Stimulated activated CD4-positive, alpha-beta T cell treated with anti-CD3 and anti-CD28 coated beads, TNF-alpha, amount 100 ng/mL, for 48 hours (primary cell): ENCODE measurements around the gene AACS.
"Not testable (repeated sequence)": the region's sequence is repeated elsewhere in the genome, so short reads cannot be mapped to it uniquely, and the experiment has no call there.

Source experiments
- DNase-seq, 3 donors: peaks; one replicate each; pipeline ENCODE4 v3.0.0-alpha.2; 2020; ENCODE audit warnings: low read depth in 3 of 3

Gene AACS

GRCh38 chr12:125065021-125065918, at the start of gene AACS:
Gene AACS, plus strand, starts transcription at chr12:125065435. Its CDS starts 150 bp downstream, at chr12:125065585.
- DNase-seq, result peak; percentile 48 to 78 (median 64)

- no peak for DNase-seq
These were observed 49.4 kb upstream of the AACS start for GRCh38 chr12:125015680-125016310.

DNA sequence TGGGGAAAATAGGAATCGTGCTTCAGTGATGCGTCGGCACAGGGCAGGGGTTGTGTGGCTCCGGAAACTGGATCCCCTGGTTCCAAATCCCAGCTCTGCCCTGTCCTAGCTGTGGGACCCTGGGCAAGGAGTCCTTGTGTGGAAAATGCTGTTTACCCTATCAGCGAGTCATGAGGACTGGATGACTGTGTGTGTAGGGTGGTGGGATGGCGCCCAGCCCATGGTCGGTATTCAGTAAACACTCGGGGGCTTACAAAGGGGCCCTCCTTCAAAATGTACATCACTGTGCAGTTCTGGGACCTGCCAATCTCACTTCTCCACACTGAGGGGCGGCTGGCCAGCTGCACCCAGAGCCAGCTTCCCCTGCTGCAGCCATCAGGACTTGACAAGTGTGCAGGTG, 47.4 kb upstream of the AACS start:
- no peak for DNase-seq

DNA sequence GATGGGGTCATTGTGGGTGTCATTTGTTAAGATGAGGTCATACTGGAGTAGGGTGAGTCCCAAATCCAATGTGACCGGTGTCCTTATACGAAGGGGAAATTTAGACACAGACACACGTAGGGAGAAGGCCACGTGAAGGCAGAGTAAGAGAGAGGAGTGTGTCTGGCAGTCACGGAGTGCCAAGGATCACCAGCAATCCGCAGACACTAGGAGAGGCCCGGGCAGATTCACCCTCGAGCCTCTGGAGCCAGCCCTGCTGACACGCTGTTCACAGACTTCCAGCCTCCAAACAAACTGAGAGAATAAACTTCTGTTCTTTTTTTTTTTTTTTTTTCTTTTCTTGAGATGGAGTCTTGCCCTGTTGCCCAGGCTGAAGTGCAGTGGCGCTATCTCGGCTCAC, 46.9 kb upstream of the AACS start:
- no peak for DNase-seq

- no peak for DNase-seq
These were observed 44.1 kb upstream of the AACS start for GRCh38 chr12:125021096-125021495.

GRCh38 chr12:125021771-125022170, 43.5 kb upstream of the AACS start:
- DNase-seq, result no peak

GRCh38 chr12:125023065-125023464, 42.2 kb upstream of the AACS start:
- no peak for DNase-seq

- no peak for DNase-seq
These were observed 40.2 kb upstream of the AACS start for GRCh38 chr12:125024949-125025563.

GRCh38 chr12:125025606-125026235, 39.5 kb upstream of the AACS start:
- DNase-seq, result no peak

GRCh38 chr12:125028106-125028505, 37.1 kb upstream of the AACS start:
- DNase-seq, result no peak

DNA sequence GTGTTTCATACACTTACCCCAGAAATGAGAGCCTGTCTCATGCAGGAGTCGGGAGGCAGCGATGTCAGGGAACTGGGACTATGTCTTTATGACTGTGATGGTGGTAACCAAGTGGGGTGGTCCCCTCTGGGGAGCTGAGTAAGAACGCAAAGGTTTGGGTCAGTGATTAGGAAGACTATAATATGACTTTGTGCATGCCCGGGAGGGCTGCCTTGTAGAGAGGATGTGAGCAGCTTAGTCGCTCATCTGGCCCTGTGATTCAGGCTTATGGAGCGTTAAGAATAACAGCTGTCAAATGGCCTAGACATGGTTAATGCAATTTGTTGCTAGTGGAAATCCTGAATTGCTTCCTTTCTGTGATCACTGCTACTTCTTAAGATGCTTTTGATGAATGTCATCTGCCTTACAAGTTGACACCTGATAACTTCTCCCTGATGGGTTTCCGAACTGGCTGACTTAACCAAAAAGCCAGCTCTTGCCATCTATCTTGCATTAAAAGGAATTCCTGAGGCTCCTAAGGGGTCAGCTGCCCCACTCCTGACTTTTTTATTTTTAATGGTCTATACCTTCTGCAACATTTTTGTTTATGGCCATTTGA, 35.4 kb upstream of the AACS start:
- DNase-seq, result no peak

DNA sequence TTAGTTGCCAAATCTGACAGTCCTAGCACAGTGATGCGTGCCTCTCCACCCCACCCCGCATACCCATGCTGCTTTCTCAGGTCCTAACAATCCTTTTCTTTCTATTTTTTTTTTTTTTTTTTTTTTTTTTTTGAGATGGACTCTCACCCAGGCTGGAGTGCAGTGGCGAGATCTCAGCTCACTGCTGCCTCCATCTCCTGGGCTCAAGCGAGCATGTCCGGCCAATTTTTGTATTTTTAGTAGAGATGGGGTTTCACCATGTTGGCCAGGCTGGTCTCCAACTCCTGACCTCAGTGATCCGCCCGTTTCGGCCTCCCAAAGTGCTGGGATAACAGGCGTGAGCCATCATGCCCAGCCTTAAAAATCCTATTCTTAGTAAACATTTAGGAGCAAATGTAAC, 33.8 kb upstream of the AACS start:
- not testable (repeated sequence) for DNase-seq

GRCh38 chr12:125032466-125033152, 32.6 kb upstream of the AACS start:
- DNase-seq, result no peak

DNA sequence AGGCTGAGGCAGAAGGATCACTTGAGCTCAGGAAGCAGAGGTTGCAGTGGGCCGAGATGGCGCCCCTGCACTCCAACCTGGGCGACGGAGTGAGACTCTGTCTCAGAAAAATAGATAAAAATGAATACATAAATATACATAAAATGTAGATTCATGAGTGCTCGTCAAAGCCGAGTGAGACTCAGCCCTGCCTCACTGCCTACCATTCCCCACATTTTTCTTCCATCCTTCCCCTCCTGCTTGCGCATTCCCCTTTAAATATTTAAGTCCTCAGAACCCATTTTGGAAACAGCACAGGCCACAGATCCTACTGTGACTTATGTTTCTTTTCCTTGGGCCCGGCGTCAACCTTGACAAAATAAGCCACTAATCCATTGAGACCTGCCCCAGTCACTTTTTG, 31.9 kb upstream of the AACS start:
- no peak for DNase-seq

DNA sequence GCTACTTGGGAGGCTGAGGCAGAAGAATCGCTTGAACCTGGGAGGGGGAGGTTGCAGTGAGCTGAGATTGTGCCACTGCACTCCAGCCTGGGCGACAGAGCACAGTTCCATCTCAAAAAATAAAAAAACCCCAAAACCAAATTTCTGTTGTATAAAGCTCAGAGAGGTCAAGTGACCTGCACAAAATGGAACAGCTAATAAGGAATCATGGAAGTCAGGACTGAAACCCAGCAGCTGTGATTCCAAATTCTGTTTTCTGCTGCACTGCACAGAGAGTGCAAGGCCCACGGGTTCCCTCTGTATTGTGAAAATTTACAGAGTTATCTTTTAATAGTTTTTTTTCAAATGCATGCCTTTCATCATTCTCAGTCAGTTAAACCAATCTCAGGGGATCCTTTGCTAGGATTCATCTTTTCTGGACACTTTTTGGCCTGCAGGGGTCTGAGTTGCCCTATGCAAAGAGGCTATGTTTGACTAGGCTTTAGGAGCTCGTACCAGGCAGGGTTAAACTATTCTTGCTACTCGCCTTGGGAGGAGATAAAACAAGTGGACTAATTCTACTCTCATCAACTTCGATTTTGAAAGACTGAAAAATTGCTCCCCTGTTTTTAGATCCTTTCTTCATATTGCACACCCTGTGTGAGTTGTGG, 26.1 kb upstream of the AACS start:
- DNase-seq, result no peak

GRCh38 chr12:125049093-125049458, 16.2 kb upstream of the AACS start:
- DNase-seq, result no peak

- DNase-seq, result no peak
These were observed 14.8 kb upstream of the AACS start for GRCh38 chr12:125050446-125050845.

GRCh38 chr12:125050868-125051267, 14.4 kb upstream of the AACS start:
- DNase-seq, result no peak

GRCh38 chr12:125053821-125054220, 11.4 kb upstream of the AACS start:
- no peak for DNase-seq

DNA sequence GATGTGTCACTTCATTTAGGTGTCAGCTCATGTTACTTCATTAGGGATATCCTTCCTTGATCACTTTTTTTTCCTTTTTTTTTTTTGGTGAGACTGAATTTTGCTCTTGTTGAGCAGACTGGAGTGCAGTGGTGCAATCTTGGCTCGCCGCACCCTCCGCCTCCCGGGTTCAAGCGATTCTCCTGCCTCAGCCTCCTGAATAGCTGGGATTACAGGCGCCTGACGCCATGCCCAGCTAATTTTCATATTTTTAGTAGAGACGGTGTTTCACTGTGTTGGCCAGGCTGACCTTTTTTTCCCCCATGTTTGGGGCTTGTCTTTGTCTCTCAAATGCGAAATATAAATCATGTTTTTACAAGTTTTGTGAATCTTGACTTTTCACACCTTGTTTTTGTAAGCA, 9.6 kb upstream of the AACS start:
- no peak for DNase-seq

DNA sequence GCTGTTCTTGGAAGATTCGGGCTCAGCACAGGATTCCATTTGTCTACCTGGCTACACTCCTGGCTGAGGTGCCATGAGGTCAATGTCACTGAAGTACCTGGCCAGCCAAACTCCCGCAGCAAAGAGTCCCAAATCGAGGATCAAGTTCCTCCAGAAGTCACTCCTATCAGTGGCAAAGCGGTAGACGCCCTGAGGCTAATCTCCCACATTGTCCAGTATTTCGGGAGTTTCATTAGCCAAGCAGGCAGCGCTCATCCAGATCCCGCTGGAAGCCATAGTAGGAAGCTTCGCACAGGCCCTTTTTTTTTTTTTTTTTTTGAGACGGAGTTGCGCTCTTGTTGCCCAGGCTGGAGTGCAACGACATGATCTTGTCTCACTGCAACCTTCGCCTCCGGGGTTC, 8.9 kb upstream of the AACS start:
- no peak for DNase-seq
